Smooth muscle cell (in vitro differentiated cells): ENCODE results near the gene ESRRA. TPM values are rescaled to one million over a fixed set of nuclear protein-coding genes. Genes with fewer than 3 reads are reported as not detected.
A peak's percentile ranks its signal among the peaks of the same experiment; 100 is the strongest.

Experiments used
- DNase-seq: peaks from one replicate; lab custom pipeline; 2025; ENCODE audit not compliant: unreplicated experiment; lab: John Stamatoyannopoulos, UW
- H2AFZ ChIP-seq: fragments of 200-600 bp; sonication (generic); 2 replicates; pipeline ENCODE4 v1.6.0; 2016; ENCODE audit warnings: antibody characterized with exemption, low read depth, mild to moderate bottlenecking
- H3F3A ChIP-seq: fragments of 200-600 bp; sonication (generic); 2 replicates; pipeline ENCODE4 v1.6.0; 2017; ENCODE audit warnings: antibody characterized with exemption, low read depth
- H3K27ac ChIP-seq: fragments of 200-600 bp; sonication (generic); 2 replicates; pipeline ENCODE4 v1.5.1; 2016; ENCODE audit warnings: low read depth, mild to moderate bottlenecking
- H3K27me3 ChIP-seq: fragments of 200-600 bp; sonication (generic); 2 replicates; pipeline ENCODE4 v1.6.1; 2016; ENCODE audit warnings: low read depth, mild to moderate bottlenecking
- H3K36me3 ChIP-seq: fragments of 200-600 bp; sonication (generic); 2 replicates; pipeline ENCODE4 v1.5.1; 2016; ENCODE audit warnings: low read depth
- H3K4me1 ChIP-seq: fragments of 200-600 bp; sonication (generic); 2 replicates; pipeline ENCODE4 v1.5.1; 2016; ENCODE audit warnings: low read depth
- H3K4me2 ChIP-seq: fragments of 200-600 bp; sonication (generic); 2 replicates; pipeline ENCODE4 v1.6.0; 2016; ENCODE audit warnings: mild to moderate bottlenecking
- H3K4me3 ChIP-seq: fragments of 200-600 bp; sonication (generic); 2 replicates; pipeline ENCODE4 v1.5.1; 2016; ENCODE audit warnings: mild to moderate bottlenecking
- H3K79me2 ChIP-seq: fragments of 200-600 bp; sonication (generic); 2 replicates; pipeline ENCODE4 v1.6.0; 2016; ENCODE audit warnings: low read depth, mild to moderate bottlenecking
- H3K9ac ChIP-seq: fragments of 200-600 bp; sonication (generic); 2 replicates; pipeline ENCODE4 v1.6.0; 2016; ENCODE audit warnings: low read depth
- H3K9me3 ChIP-seq: fragments of 200-600 bp; sonication (generic); replicated peaks from 2 replicates; pipeline ENCODE4 v1.5.1; 2016; ENCODE audit warnings: low read depth
- H4K20me1 ChIP-seq: fragments of 200-600 bp; sonication (generic); 2 replicates; pipeline ENCODE4 v1.6.0; 2016; ENCODE audit warnings: low read depth
- CTCF ChIP-seq: fragments of 200-600 bp; sonication (generic); IDR thresholded peaks from 2 replicates; pipeline ENCODE4 v1.5.1; 2017; ENCODE audit warnings: borderline replicate concordance, mild to moderate bottlenecking, antibody characterized with exemption; ENCODE audit not compliant: insufficient read depth, poor library complexity, severe bottlenecking
- WGBS: methylation state at CpG from one replicate; pipeline ENCODE4 v1.1.7; 2016; ENCODE audit warnings: low lambda C conversion rate; 5-methylcytosine and 5-hydroxymethylcytosine counted together
- polyA plus RNA-seq: library from polyadenylated mRNA; unstranded; fragments of >200 nt; fragmentation: Nextera tagmentation; extraction: Ambion mirVana; gene quantifications from 2 replicates; pipeline ENCODE4 v1.2.1, GENCODE V29; 2016
- total RNA-seq: library from RNA; depleted of rRNA; stranded (reverse); fragments of >200 nt; gene quantifications from 2 replicates; pipeline ENCODE4 v1.2.3, GENCODE V29; 2014

Gene ESRRA
- total and polyA plus RNA-seq, 2 experiments from 2014 or later = 8.0 to 16.7 TPM

GRCh38 chr11:64316672-64317324, 11.5 kb downstream of the ESRRA start:
- Histone ChIP-seq H3K36me3 (no peaks in the 10 kb centered on the region), H4K20me1 (no peaks in the 10 kb centered on the region), H3K4me3 (peak overlapping the region; percentile 95), H3K9me3 (no peaks in the 10 kb centered on the region), H3K79me2 (peaks cover 6% of the 10 kb centered on the region), H2AFZ (peak overlapping the region; percentile 42), H3K9ac (peak overlapping the region; percentile 88), H3K27me3 (no peaks in the 10 kb centered on the region), H3K27ac (peak overlapping the region; percentile 96), H3F3A (no peaks in the 10 kb centered on the region), H3K4me2 (peak overlapping the region; percentile 90), H3K4me1 (peaks cover 8% of the 10 kb centered on the region)
- no peak for TF ChIP-seq CTCF
- DNase-seq = no peak
- WGBS = 9% methylated on average over 32 of the region's 32 CpGs

- Histone ChIP-seq H3K9ac (peak within 1 kb of the TSS; percentile 88), H3K4me3 (peak within 1 kb of the TSS; percentile 95), H3F3A (no peaks in the 10 kb centered on the region), H3K27me3 (no peaks in the 10 kb centered on the region), H3K4me2 (peak within 1 kb of the TSS; percentile 90), H2AFZ (peak within 1 kb of the TSS; percentile 61), H4K20me1 (no peaks in the 10 kb centered on the region), H3K27ac (peak within 1 kb of the TSS; percentile 96), H3K36me3 (no peaks in the 10 kb centered on the region), H3K4me1 (peaks cover 8% of the 10 kb centered on the region), H3K9me3 (no peaks in the 10 kb centered on the region), H3K79me2 (peaks cover 6% of the 10 kb centered on the region)
- DNase-seq = peak; percentile 80
- WGBS = under 1% methylated on average over 43 of the region's 43 CpGs
- TF ChIP-seq CTCF = no peak
These were observed 12.1 kb downstream of the ESRRA start, which contains the start of gene TRMT112 for GRCh38 chr11:64317325-64317960. Gene TRMT112, minus strand, starts transcription at chr11:64317559. Its CDS starts 33 bp downstream, at chr11:64317526.

- peak; percentile 82 for DNase-seq
- under 1% methylated on average over 58 of the region's 61 CpGs for WGBS
These were observed 12.8 kb downstream of the ESRRA start, which contains the start of gene PRDX5 for GRCh38 chr11:64317961-64318765. Gene PRDX5, plus strand, starts transcription at chr11:64318121. Its CDS starts 95 bp downstream, at chr11:64318216.

More at GRCh38 chr11:64317961-64318765, 12.8 kb downstream of the ESRRA start, which contains the start of gene PRDX5:
- Histone ChIP-seq H3K27me3 (no peaks in the 10 kb centered on the region), H4K20me1 (no peaks in the 10 kb centered on the region), H3K36me3 (no peaks in the 10 kb centered on the region), H3K9me3 (no peaks in the 10 kb centered on the region), H3K4me3 (peak within 1 kb of the TSS; percentile 95), H3F3A (no peaks in the 10 kb centered on the region), H3K79me2 (peaks cover 6% of the 10 kb centered on the region), H3K4me2 (peak within 1 kb of the TSS; percentile 90), H3K4me1 (peaks cover 8% of the 10 kb centered on the region), H3K27ac (peak within 1 kb of the TSS; percentile 96), H3K9ac (peak within 1 kb of the TSS; percentile 88), H2AFZ (peak within 1 kb of the TSS; percentile 61)
- TF ChIP-seq CTCF = no peak
